Epidermal melanocyte (primary cell): ENCODE results near the gene CDC42.

Experiments
- DNase-seq: peaks from one replicate; pipeline ENCODE4 v3.0.0; 2011; ENCODE audit warnings: low spot score; ENCODE audit not compliant: insufficient read length

CDC42 gene

DNA sequence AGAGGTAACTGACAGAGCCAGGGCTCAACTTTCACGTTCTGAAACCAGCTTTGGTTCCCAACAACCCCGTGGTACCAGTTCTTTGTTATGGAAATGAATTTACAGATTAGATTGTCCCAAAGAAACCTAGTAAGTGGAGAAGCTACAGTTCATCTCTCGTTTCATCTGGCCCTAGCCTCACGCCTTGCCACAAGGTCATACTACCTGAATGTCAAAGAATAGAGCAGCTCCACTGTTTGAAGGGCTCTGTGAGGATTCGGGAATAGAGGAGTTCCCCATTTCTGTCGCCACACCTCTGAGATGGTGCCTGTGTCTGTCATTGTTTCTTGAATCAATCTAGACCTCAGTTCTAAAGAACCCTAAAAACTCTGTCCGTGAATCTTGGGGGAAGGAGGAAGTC, 15.0 kb upstream of the CDC42 start:
- DNase-seq: no peak

DNA sequence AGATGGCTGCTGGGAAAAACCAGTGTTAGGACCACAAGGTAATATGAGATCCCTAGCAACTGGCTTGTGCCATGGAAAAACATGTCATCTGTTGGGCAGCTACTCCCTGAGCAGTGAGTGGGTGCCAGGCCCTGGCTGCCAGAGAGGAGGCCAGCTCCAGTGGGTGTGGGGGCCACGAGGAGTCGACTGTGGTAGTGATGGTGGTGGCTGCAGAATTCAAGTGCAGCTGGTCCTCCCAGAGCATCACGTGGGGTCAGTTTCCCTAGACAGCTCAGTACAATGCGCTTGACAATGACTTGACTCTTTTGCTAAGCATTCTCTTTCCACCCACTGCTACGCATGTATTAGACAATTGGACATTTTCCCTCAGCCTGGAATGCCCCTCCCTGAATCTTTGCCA, 14.5 kb upstream of the CDC42 start:
- DNase-seq: no peak

DNA sequence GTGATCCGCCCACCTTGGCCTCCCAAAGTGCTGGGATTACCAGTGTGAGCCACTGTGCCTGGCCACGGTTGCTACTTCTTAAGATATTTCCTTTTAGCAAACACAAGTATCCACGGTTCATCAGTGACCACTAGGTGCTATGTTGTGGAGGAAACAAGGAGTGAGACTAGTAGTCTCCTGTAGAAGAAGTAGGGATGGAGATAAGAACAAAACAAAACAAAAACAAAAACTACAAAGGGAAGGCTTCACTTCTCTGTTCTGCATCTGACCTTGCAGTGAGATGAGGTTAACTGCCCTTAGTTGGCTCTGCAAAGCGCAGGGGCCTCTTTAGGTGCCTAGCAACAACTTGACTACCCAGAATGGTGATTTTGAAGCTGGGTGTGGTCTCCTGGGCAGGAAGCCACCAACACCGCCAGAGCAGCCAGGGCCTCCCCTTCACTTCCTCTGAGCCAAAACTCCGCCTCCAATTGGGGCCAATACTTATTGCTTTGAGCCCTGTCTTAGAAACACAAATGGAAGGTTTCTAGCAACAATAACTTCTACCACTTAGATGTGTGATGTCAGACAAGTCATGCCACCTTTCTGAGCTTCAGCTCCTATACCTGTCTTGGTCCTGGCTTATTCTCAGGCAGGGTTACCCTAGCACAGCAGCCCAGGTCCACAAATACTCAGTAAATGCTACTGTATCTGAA, 12.8 kb upstream of the CDC42 start:
- no peak for DNase-seq

DNA sequence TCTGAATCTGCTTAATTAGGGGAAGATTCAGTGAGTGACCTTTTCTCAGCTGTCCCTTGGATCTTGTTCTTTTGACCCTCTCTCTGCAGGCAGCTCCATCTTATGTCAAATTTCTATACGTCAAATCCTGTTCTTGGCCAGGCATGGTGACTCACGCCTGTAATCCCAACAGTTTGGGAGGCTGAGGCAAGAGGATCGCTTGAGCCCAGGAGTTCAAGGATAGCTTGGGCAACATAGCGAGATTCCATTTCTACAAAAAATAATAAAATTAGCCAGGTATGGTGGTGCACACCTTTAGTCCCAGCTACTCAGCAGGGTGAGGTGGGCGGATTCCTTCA, 12.3 kb upstream of the CDC42 start:
- no peak for DNase-seq

DNA sequence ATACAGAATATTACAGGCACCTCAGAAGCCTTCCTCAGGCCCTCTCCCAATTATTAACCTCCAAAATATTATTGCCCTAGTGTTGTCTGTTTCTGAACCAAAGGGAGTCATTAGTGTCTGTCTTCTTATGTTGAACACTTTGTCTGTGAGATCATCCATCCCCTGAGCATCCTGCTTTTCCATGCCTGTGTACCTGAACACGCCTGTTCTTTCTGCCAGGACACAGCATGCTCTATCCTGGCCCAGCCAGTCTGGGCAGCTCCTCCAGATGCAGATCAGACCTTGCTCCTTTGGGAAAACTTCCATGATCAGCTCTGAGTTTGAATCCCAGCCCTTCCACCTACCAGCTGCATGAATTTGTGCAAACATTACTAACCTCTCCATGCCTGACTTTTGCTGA, 11.0 kb upstream of the CDC42 start:
- DNase-seq: no peak

DNA sequence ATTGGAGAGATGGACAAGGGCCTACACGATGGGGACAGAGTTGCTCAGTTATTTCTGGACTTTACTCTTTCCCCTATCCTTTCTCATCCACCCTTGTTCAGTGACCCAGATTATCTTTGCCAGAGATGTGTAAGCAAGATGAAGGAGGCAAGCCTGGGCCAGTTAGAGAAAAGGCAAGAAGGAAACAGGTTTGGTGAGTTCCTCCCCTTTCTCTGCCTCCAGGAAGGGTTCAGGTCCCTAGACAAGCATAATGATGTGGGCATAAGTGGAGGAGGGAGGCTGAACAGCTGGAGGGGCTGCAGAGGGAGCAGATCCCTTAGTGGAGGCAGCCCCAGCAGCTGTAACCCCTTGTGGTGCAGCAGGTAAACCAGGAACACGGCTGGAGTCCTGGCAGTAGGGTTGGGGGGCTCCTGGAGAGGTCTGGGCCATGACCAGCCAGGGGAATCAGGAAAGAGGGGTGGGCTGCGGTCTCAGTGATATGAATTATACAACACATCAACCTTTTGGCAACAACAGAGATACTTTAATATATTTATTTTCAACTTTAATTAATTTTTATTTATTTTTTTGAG, 9.2 kb upstream of the CDC42 start:
- DNase-seq: no peak

DNA sequence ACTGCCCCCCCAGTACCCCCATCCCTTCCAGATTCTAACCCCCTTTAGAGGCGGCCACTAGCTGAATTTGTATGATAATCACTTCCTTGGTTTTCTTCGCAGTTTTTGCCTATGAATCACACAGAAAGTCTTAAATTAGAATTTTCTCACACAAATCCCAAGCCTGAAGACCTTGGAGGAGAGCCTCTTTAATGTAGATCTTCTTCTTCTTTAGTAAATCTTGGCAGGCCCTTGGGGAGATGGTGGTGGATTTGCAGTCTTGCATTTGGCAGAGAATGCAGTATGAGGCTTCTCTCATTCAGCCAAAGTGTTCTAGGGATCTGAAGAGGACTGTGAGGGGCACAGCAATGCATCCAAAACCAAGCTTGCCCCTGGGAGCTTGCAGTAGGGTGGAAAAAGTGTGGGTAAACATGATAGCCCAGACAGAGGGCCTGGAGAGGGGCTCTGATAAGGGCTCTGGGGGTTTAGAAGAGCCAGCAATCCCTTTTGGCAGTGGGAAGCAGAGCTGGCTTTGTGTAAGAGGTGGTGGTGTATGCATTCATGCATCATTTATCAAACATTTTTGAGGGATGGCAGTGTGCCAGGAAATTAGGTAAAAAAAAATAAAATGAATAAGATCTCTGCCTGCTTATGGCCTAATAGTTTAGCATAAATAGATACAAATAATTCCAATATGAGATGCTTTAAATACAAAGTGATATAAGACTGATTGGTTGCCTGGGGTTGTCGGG, 7.7 kb upstream of the CDC42 start:
- DNase-seq: no peak

DNA sequence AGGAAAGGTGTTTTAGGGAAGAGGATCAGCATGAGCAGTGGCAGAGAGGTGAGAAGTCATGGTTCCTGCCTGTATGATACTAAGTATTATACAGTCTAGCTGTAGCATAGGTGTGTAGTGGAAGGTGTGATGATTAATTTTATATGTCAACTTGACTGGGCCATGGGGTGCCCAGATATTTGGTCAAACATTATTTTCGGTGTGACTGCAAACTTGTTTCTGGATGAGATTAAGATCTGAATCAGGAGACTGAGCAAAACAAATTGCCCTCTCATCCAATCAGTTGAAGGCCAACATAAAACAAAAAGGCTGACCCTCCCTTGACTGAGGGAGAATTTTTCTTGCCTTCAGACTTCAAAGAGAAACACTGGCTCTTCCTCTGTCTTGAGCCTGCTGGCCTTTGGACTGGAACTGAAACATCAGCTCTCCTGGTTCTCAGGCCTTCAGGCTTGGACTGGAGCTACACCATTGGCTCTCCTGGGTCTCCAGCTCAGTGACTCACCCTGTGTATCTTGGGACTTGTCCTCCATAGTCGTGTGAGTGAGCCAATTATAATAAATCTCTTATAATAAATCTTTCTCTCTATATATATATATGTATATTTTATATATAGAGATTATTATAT, 6.8 kb upstream of the CDC42 start:
- DNase-seq: no peak

DNA sequence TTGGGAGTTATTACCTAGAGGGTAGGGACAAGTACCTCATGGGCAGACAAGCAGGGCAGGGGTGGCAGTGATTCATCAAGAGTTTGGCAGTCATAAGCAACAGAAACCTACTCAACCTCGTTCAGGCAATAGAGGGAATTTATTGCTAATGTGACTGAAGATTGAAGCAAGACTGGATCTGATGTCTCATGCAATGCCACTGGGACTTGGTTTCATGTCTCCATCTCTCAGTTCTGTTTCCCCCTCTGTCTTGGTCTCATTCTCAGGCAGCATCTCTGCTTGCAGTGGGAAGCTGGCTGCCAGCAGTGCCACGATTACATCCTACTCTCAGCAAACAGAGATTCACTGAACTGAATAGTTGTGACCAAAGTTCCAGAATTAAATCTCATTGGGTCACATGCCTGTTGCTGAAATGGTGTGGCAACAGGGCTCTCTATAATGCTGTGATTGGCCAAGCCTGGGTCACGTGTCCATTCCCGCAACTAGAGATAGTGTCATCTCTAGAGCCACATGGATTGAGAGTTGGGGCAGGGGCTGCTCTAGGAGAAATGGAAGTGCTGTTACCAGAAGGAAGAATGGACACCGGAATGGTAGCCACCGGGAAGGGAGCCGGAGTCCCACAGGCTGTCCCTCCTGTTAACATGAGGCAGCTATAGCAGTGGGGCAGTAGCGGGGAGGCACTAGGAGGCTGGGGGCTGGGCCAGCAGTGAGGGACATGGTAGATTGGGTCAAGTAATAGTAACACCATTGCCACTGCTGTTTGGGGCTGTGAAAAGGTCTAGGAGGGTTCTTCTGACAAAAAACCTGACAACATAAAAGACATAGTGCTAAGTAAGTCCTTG, 3.9 kb upstream of the CDC42 start:
- no peak for DNase-seq

DNA sequence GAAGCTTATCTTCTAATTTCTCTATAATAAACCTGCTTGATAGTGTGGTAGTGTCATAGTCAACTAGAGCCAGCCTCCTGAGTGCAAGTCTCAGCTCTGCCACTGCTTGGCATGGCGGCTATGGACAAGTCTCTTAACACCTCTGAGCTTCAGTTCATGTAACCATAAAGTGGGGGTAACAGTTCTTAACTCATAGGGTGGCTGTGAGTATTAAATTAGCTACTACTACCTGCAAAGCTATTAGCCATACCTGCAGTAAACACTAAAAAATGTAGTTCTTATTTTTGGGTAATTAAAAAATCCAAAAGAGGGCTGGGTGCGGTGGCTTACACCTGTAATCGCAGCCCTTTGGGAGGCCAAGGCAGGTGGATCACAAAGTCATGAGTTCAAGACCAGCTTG, 2.2 kb upstream of the CDC42 start:
- DNase-seq: no peak

DNA sequence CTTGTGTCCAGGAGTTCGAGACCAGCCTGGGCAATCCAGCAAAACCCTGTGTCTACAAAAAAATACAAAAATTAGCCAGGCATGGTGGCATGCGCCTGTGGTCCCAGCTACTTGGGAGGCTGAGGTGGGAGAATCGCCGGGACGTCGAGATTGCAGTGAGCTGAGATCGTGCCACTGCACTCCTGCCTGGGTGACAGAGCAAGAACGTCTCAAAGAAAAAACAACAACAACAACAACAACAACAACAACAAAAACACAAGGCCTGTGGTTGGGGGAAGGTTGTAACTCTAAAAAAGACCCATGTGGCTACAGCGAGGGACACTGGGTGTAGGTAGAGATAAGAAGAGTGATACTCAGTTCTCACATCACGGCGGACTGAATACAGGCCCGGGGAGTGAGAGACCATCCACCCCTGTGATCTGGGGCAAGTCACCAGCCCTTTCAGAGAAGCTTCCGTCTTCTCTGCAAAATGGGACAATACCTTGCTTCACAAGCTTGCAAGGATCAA, 848 bp upstream of the CDC42 start:
- DNase-seq: no peak

DNA sequence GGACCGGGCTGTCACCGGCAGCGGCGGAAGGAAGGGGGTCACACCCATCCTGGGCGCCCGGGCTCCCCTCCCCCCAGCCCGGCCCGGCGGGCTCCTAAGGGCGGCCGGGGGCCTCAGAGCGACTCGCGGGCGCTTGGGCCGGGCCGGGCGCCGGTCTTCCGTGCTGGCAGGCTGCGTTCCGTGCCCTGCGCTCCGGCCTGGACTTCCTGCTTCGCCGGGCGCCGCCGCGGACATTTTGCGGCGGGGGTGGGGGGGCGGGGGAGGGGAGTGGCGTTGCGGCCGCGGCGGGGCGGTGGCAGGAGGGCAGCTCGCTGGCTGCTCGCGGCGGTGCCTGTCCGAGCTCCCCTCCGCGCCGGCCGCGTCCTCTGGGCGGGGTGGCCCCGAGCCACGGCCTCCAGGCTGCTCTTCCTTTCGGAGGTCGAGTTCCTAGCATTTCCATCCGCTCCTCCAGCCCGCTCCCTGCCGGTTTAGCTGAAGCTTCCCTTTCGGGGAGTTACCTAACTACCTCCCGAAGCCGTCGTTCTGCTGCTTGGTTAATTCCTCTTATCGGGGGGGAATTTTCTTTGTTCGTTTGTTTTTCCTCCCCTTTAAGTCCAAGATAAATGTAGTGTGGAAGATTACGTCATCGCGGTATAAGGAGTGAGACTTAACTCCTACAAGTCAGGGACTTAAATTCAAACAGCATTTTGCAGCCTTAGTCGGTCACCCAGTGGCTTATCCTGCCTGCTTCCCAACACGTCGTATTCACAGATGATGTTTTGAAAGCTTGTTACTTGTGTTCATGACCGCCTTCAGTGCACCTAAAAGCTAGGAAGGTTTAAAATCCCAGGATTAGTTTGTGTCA, 730 bp downstream of the CDC42 start:
- DNase-seq: no peak

DNA sequence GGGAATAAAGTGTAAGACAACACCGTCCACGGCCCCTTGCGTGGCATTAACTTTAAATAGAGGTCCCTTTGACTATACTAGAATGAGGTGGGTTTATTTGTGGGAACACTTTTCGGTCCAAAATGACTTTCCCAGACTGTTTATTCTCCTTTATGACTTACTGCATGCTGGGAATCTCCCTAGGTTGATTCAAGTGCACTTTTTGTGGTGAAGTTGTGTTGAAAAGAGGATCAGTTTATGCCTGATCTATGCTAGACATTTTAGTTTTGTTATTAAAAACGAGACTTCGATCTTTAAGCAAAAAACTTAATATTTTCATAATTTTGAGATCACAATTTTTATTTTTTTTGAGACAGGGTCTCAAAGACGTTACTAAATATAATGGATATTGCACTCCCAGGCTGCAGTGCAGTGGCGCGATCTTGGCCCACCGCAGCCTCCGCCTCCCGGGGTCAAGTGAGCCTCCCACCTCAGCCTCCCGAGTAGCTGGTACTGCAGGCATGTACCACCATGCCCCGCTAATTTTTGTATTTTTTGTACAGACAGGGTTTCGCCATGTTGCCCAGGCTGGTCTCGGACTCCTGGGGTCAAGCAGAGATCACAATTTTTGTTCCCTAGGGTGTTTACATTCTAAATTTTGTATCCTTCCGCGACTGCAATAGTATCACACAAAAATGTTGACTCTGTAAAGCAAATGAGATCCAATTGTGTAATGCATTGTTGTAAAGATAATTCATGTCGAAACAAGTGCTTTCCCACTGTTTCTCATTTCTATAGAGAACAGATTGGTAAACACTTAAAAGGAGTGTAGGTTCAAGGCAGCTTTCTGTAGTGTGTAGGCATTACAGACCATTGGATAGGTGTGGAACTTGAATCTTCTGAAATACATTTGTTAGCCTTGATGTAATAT, 1.6 kb downstream of the CDC42 start:
- no peak for DNase-seq

DNA sequence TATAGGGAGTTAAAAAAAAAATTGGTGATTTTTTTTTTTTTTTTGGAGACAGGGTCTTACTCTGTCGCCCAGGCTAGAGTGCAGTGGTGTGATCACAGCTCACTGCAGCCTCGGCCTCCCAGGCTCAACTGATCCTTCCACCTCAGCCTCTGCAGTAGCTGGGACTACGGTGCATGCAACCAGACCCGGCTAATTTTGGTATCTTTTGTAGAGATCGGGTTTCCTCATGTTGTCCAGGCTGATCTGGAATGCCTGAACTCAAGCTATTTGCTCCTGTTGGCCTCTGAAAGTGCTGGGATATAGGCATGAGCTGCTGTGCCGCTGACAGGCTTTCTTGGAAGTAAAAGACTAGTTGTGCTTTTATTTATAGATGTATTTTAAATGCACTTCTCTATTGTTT, 3.0 kb downstream of the CDC42 start:
- DNase-seq: no peak

DNA sequence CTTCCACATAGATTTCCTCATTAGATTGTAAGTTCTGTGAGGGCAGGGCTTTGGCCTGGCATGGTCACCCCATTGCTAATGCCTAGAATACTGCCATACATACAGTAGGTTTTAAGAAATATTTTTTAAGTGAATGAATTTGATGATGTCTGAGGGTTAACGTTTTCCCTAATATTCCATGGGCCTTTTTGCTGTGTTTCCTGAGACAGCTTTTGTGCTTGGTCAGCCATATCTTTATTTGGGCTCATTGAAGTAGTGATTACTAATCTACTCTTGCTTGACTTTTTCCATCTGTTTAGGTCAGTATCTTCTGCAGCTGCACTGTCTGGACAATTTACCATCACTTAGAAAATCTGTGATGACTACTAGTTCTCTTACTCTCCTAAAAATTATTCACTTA, 3.5 kb downstream of the CDC42 start:
- DNase-seq: no peak

DNA sequence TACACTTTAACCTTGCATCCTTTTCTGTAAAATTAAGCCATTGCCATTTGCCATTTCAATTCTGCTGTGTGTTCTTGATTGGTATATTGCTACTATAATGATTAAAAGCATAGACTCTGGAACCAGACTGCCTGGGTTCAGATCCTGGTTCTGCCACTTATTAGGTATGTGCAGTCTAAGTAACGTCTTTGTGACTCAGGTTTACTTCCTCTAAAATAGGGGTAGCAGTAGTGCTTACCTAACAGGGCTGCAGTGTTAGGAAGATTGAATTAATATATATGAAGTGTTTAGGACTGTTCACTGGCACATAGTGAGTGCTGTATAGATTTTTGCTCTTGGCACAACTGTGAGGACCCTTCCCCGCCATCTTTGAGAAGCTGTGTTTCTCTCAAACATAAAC, 4.4 kb downstream of the CDC42 start:
- no peak for DNase-seq

DNA sequence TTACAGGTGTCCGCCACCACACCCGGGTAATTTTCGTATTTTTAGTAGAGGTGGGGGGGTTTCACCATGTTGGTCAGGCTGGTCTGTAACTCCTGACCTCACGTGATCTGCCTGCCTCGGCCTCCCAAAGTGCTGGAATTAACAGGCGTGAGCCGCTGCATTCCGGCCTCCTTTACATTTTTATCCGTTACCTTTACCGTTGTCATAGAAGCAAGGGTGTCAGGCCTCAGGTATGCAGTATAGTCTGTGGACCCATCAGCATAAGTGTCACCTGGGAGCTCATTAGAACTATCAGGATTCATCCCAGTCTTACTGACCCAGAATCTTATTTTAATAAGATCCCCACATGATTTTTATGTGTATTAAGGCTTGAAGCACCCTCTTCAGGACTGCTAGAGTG, 5.4 kb downstream of the CDC42 start:
- DNase-seq: no peak

DNA sequence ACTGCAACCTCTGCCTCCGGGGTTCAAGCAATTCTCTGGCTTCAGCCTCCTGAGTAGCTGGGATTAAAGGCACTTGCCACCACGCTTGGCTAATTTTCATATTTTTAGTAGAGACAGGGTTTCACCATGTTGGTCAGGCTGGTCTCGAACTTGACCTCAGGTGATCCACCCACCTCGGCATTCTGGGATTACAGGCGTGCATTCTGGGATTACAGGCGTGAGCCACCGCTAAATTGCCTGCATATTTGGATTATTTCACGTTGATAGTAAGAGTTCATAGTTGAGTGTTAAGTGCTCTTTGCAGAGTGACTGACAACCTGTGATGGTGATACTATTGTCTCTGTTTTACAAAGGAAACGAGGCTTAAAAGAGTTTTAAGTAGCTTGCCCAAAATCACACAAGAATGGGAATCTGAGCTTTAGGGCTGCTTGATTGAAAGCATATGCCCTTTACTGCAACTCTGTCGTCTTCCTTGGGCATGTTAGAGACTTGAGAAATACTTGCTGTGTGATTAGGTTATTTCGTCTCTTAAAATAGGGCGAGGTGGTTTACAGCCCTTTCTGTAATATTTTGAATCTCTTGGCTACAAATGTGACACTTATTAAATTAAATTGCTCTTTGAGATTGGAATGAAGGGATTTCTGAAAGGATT, 12.4 kb downstream of the CDC42 start:
- no peak for DNase-seq

DNA sequence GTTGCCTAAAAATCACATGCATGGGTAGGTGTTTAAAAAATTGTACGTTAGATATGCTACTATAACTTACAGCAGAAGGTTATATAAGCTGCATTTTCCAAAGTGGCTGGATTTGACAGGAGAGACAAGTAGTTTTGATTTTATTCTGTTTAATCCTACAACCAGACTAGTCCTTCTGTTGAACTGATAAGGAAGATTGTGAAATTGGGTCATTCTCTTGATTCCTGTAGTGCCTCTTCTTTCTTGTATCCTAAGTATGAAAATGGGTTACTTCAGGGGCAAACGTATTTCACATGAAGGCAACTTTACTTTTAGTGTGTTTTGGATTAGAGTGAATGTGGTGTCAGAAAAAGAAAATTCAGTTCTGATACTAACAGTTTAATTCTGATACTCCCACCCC, 19.0 kb downstream of the CDC42 start:
- DNase-seq: no peak
